GM23248 (cell line): Measurements from ENCODE around the gene RARG. TPM values are rescaled to one million over a fixed set of nuclear protein-coding genes. Genes with fewer than 3 reads are reported as not detected.
A peak's percentile ranks its signal among the peaks of the same experiment; 100 is the strongest.

Experiments used
- DNase-seq: peaks from one replicate; pipeline ENCODE4 v3.0.0-alpha.2; 2015
- H2AFZ ChIP-seq: fragments of 200-600 bp; sonication (generic); 2 replicates; pipeline ENCODE4 v1.6.1; 2016; ENCODE audit warnings: antibody characterized with exemption
- H3F3A ChIP-seq: fragments of 200-600 bp; sonication (generic); 2 replicates; pipeline ENCODE4 v1.6.1; 2016; ENCODE audit warnings: mild to moderate bottlenecking, antibody characterized with exemption, mixed run types; ENCODE audit not compliant: insufficient read depth
- H3K27ac ChIP-seq: fragments of 200-600 bp; sonication (generic); 2 replicates; pipeline ENCODE4 v1.5.1; 2016; ENCODE audit warnings: mild to moderate bottlenecking
- H3K27me3 ChIP-seq: fragments of 200-600 bp; sonication (generic); replicated peaks from 2 replicates; pipeline ENCODE4 v1.6.1; 2016; ENCODE audit warnings: mild to moderate bottlenecking; ENCODE audit not compliant: insufficient read depth
- H3K36me3 ChIP-seq: fragments of 200-600 bp; sonication (generic); 2 replicates; pipeline ENCODE4 v1.6.1; 2016; ENCODE audit warnings: low read depth, mild to moderate bottlenecking
- H3K4me1 ChIP-seq: fragments of 200-600 bp; sonication (generic); 2 replicates; pipeline ENCODE4 v1.6.1; 2016; ENCODE audit warnings: mild to moderate bottlenecking; ENCODE audit not compliant: insufficient read depth
- H3K4me2 ChIP-seq: fragments of 200-600 bp; sonication (generic); one replicate; pipeline ENCODE4 v1.6.1; 2016; ENCODE audit warnings: mild to moderate bottlenecking; ENCODE audit not compliant: unreplicated experiment
- H3K4me3 ChIP-seq: fragments of 200-600 bp; sonication (generic); 2 replicates; pipeline ENCODE4 v1.5.1; 2016; ENCODE audit warnings: mild to moderate bottlenecking
- H3K79me2 ChIP-seq: fragments of 200-600 bp; sonication (generic); 2 replicates; pipeline ENCODE4 v1.6.1; 2016; ENCODE audit warnings: mild to moderate bottlenecking; ENCODE audit not compliant: insufficient read depth
- H3K9ac ChIP-seq: fragments of 200-600 bp; sonication (generic); 2 replicates; pipeline ENCODE4 v1.6.1; 2016; ENCODE audit warnings: mild to moderate bottlenecking
- H3K9me2 ChIP-seq: fragments of 200-600 bp; sonication (generic); 2 replicates; pipeline ENCODE4 v1.6.1; 2016; ENCODE audit warnings: mixed run types, mild to moderate bottlenecking, moderate library complexity; ENCODE audit not compliant: insufficient read depth
- H3K9me3 ChIP-seq: fragments of 200-600 bp; sonication (generic); one replicate; pipeline ENCODE4 v1.6.1; 2017; ENCODE audit warnings: low read depth
- H4K20me1 ChIP-seq: fragments of 200-600 bp; sonication (generic); 2 replicates; pipeline ENCODE4 v1.6.0; 2016; ENCODE audit not compliant: insufficient read depth
- EZH2 ChIP-seq: fragments of 200-600 bp; sonication (generic); IDR thresholded peaks from 2 replicates; pipeline ENCODE4 v1.6.1; 2018; ENCODE audit warnings: antibody characterized with exemption, mild to moderate bottlenecking; ENCODE audit not compliant: insufficient read depth, poor library complexity, severe bottlenecking
- EZH2phosphoT487 ChIP-seq: fragments of 200-600 bp; sonication (generic); IDR thresholded peaks from 2 replicates; pipeline ENCODE4 v1.6.1; 2018; ENCODE audit warnings: antibody characterized with exemption, moderate library complexity, mild to moderate bottlenecking, low read depth; ENCODE audit not compliant: insufficient read depth
- WGBS, 2 experiments: methylation state at CpG; one replicate each; pipeline ENCODE4 v1.1.6; 2015 to 2017; ENCODE audit warnings: low lambda C conversion rate in 2 of 2, low coverage in 1 of 2; ENCODE audit errors: missing lambda C conversion rate in 2 of 2; 5-methylcytosine and 5-hydroxymethylcytosine counted together
- in situ Hi-C: fragments of 300-500 bp; cut with MboI; formaldehyde crosslinking; loops from 2 replicates; pipeline ENCODE4 v1.15.0; 2020
- polyA plus RNA-seq: library from polyadenylated mRNA; unstranded; fragments of >200 nt; fragmentation: Nextera tagmentation; extraction: Ambion mirVana; gene quantifications from 2 replicates; pipeline ENCODE4 v1.2.1, GENCODE V29; 2016
- total RNA-seq: library from RNA; depleted of rRNA; stranded (reverse); fragments of >200 nt; shearing (Covaris generic); gene quantifications from 2 replicates; pipeline ENCODE4 v1.2.3, GENCODE V29; 2014

Gene RARG
- total and polyA plus RNA-seq, 2 experiments from 2014 or later: 75.3 to 116 TPM

GRCh38 chr12:53255996-53256395 is 24.0 kb upstream of the RARG start:
- Histone ChIP-seq H3K9ac (no peak overlapping the region), H3K27ac (no peak overlapping the region), H3K4me2 (no peak overlapping the region), H4K20me1 (no peaks in the 10 kb centered on the region), H3K27me3 (no peaks in the 10 kb centered on the region), H3K9me3 (no peaks in the 10 kb centered on the region), H3K9me2 (no peaks in the 10 kb centered on the region), H3F3A (peaks cover 7% of the 10 kb centered on the region), H2AFZ (no peak overlapping the region), H3K4me1 (peaks cover 14% of the 10 kb centered on the region), H3K36me3 (no peaks in the 10 kb centered on the region), H3K79me2 (peaks cover 37% of the 10 kb centered on the region), H3K4me3 (no peak overlapping the region)
- no peak for TF ChIP-seq EZH2
- no peak for TF ChIP-seq EZH2phosphoT487
- no peak for DNase-seq
- in situ Hi-C loops: no loop called here
- 88 to 90% methylated on average over 3 of the region's 3 CpGs for WGBS, 2 experiments

GRCh38 chr12:53254816-53255545 is 23.0 kb upstream of the RARG start:
- TF ChIP-seq EZH2 (no peak), EZH2phosphoT487 (no peak)
- H3K4me2 ChIP-seq: no peak overlapping the region
- H3F3A ChIP-seq: peaks cover 15% of the 10 kb centered on the region
- 100% methylated on average over 1 of the region's 1 CpG for WGBS, 2 experiments
- no peaks in the 10 kb centered on the region for H3K9me3 ChIP-seq
- no peak overlapping the region for H3K9ac ChIP-seq
- H2AFZ ChIP-seq: no peak overlapping the region
- peaks cover 19% of the 10 kb centered on the region for H3K4me1 ChIP-seq
- H3K79me2 ChIP-seq: peaks cover 37% of the 10 kb centered on the region
- no peaks in the 10 kb centered on the region for H3K36me3 ChIP-seq
- H3K27ac ChIP-seq: no peak overlapping the region
- no peaks in the 10 kb centered on the region for H3K9me2 ChIP-seq
- no peak overlapping the region for H3K4me3 ChIP-seq
- DNase-seq: no peak
- H4K20me1 ChIP-seq: no peaks in the 10 kb centered on the region
- H3K27me3 ChIP-seq: no peaks in the 10 kb centered on the region
- in situ Hi-C loops: no loop called here

- Histone ChIP-seq H4K20me1 (no peaks in the 10 kb centered on the region), H3K27me3 (no peaks in the 10 kb centered on the region), H3F3A (peaks cover 15% of the 10 kb centered on the region), H3K4me2 (peak overlapping the region; percentile 89), H3K27ac (no peak overlapping the region), H3K9ac (peak overlapping the region; percentile 91; the same call in 1 of the 2 replicates), H3K9me2 (no peaks in the 10 kb centered on the region), H3K79me2 (peaks cover 37% of the 10 kb centered on the region), H2AFZ (no peak overlapping the region), H3K36me3 (no peaks in the 10 kb centered on the region), H3K4me3 (peak overlapping the region; percentile 89), H3K9me3 (no peaks in the 10 kb centered on the region), H3K4me1 (peaks cover 19% of the 10 kb centered on the region)
- in situ Hi-C loops: no loop called here
- WGBS, 2 experiments: 85 to 88% methylated on average over 13 of the region's 13 CpGs
- no peak for DNase-seq
- TF ChIP-seq EZH2: no peak
- TF ChIP-seq EZH2phosphoT487: no peak
Measured at GRCh38 chr12:53253298-53253697, 21.3 kb upstream of the RARG start.

- Histone ChIP-seq H3K79me2 (peaks cover 37% of the 10 kb centered on the region), H3K9ac (peak overlapping the region; percentile 91), H3K4me2 (peak overlapping the region; percentile 89), H3K4me1 (peaks cover 19% of the 10 kb centered on the region), H3K9me2 (no peaks in the 10 kb centered on the region), H2AFZ (peak overlapping the region; percentile 85), H4K20me1 (no peaks in the 10 kb centered on the region), H3K9me3 (no peaks in the 10 kb centered on the region), H3K36me3 (no peaks in the 10 kb centered on the region), H3K4me3 (peak overlapping the region; percentile 89), H3F3A (peaks cover 15% of the 10 kb centered on the region), H3K27ac (peak overlapping the region; percentile 80), H3K27me3 (no peaks in the 10 kb centered on the region)
- DNase-seq: peak; percentile 68
- TF ChIP-seq EZH2phosphoT487: no peak
- no peak for TF ChIP-seq EZH2
- in situ Hi-C loops: no loop called here
- WGBS, 2 experiments: 8 to 11% methylated on average over 15 to 19 of the region's 19 CpGs
Measured at GRCh38 chr12:53252349-53252916, 20.4 kb upstream of the RARG start.
